Stimulated activated naive CD8-positive, alpha-beta T cell treated with anti-CD3 and anti-CD28 coated beads, Interleukin-15, Interleukin-2, amounts not matched to agents 100 ng/mL and 50 ng/mL, for 24 hours (primary cell): ENCODE results near the gene ABLIM2.

Experiments
- H3K27ac Mint-ChIP-seq: one replicate; pipeline ENCODE4 v1.8.0; 2021; ENCODE audit warnings: mild to moderate bottlenecking, mixed read lengths
- H3K27me3 Mint-ChIP-seq: one replicate; pipeline ENCODE4 v1.8.0; 2021; ENCODE audit warnings: mixed read lengths
- H3K36me3 Mint-ChIP-seq: one replicate; pipeline ENCODE4 v1.8.0; 2021; ENCODE audit warnings: low read depth, mixed read lengths
- H3K4me1 Mint-ChIP-seq: one replicate; pipeline ENCODE4 v1.8.0; 2021; ENCODE audit warnings: low read depth, mixed read lengths
- H3K4me3 Mint-ChIP-seq: one replicate; pipeline ENCODE4 v1.8.0; 2021; ENCODE audit warnings: mild to moderate bottlenecking, mixed read lengths
- H3K9me3 Mint-ChIP-seq: one replicate; pipeline ENCODE4 v1.8.0; 2021; ENCODE audit warnings: mixed read lengths

The ABLIM2 gene

DNA sequence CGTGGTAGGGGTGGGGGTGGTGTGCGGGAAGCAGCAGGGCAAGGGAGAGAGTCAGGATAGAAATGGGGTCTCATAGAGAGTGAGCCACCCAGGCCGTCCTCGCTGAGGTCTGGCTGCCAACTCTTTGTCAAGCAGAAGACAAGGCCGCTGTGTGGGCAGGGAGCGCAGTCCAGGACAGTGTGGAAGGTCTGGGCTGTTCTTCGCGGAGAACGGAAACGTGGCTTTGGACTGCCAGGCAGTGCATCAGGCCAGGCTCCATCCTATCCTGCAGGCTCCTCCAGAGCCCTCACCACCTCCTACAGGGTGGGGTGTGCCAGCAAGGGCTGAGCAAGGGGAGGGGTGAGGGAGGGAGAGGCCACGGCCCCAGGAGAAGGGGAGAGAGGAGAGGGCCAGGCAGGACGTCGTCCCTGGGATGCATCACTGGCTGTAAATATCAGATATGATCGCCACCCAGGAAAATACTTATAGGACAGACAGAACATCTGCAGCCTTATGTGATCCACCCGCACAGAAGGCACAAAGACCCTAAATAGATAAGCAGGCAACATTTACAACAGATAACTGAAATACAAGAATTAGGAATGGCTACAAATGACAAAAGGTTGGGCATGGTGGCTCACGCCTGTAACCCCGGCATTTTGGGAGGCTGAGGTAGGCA is 85.3 kb downstream of the ABLIM2 start:
- no peaks in the 10 kb centered on the region for H3K9me3 Mint-ChIP-seq
- H3K4me1 Mint-ChIP-seq, result no peaks in the 10 kb centered on the region

DNA sequence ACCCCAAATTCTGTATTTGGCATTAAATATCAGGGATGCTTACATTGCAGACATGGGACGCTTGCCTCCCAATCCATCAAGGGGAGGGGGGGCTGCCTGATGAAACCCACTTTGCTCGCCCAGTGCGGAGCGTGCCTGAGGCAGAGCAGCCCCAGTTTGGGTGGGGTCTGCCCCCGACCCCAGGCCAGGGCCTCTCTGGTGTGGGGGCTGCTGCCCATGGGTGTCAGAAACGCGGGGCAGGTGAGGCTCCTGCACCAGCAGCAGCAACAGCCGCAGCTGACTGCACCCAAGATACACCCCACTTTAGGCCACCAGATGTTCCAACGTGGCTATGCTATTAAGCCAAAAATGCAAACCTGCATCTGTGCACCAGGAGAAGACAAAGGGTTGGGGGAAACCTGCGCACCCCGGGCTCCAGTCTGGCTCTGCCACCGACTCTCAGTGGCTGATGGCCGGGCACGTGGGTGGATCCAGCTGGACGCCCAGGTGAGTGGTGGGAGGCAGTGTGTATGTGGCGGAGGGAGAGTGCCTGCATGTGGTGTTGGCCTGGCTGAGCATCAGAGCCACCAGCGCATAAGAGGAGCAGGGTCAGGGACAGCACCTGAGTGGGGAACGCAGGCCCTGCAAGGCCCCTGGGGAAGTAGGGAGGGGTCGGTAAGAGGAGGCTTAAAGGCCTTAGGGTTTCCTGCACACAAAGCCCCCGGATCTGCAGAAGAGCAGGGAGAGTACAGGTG is 86.2 kb downstream of the ABLIM2 start:
- no peaks in the 10 kb centered on the region for H3K9me3 Mint-ChIP-seq
- H3K36me3 Mint-ChIP-seq, result no peaks in the 10 kb centered on the region
- no peak overlapping the region for H3K27ac Mint-ChIP-seq
- no peak overlapping the region for H3K4me3 Mint-ChIP-seq
- no peaks in the 10 kb centered on the region for H3K4me1 Mint-ChIP-seq
- peaks cover 6% of the 10 kb centered on the region for H3K27me3 Mint-ChIP-seq

More for the DNA sequence above, 85.3 kb downstream of the ABLIM2 start:
- Mint-ChIP-seq H3K27ac (no peak overlapping the region), H3K36me3 (no peaks in the 10 kb centered on the region), H3K27me3 (peaks cover 6% of the 10 kb centered on the region), H3K4me3 (no peak overlapping the region)

DNA sequence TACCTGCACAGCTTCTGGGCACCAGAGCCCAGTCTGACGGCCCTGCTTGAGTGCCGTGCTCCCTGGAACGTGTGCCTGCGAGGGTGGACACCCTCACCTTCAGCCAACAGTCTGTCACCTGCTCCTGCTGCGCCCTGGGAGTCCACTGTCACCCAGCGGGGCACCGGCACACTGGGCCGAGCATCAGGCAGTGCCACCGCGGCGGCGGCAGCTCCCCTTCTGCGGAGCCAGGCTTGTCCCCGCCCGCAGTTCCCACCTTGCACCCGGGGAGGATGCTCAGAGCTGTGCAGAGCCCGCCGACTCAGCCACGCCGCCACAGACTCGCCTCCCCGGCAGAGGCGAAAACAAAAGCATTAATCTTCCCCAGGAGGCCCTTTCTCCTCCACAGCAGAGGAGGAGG is 86.8 kb downstream of the ABLIM2 start:
- peaks cover 6% of the 10 kb centered on the region for H3K27me3 Mint-ChIP-seq
- H3K4me3 Mint-ChIP-seq, result no peak overlapping the region
- H3K9me3 Mint-ChIP-seq, result no peaks in the 10 kb centered on the region
- no peak overlapping the region for H3K27ac Mint-ChIP-seq
- no peaks in the 10 kb centered on the region for H3K36me3 Mint-ChIP-seq
- no peaks in the 10 kb centered on the region for H3K4me1 Mint-ChIP-seq

DNA sequence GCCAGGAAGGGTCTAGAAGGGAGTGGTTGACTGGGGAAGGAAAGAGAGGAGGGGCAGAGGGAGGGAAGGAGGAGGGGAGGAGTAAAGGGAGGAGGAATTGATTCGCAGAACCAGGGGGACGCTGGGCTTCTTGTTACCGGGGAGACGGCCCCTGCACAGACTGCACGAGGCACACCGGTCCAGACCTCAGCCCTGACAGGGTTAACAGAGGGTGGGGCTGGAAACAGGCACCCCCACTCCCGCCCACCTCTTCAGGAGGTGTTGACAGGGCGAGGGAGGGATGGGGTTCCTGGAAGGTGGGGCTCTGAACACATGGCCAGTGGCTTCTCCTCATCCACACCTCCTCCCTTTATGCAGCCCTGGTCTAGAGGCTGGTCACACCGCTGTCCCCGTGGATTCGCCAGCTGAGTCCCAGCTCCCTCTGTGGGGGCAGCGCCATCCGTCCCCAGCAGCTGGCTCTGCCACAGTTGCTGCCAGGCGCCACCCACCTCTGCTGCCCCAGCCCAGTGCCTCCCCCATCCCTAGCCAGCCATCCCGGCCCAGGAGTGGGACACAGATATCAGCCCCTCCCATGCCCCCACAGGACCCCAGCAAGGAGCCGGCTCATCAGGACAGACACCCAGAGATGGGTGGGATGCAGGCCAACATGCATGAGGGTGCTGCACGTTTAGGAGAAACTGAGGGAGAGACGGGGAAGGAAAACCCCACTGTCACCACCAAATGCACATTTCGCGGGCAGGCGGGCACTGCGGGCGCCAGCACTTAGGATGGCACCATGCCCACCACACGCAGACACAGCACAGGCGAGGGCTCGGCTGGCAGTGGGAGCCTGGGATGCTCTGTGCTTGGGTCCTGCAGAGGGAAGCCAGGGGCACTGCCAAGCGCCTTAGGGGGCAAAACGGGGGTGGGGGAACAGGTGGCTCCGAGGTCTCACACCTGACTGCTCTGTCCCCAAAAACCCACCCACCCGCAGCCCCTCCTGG is 87.6 kb downstream of the ABLIM2 start:
- H3K9me3 Mint-ChIP-seq, result no peaks in the 10 kb centered on the region
- no peak overlapping the region for H3K27ac Mint-ChIP-seq
- peaks cover 6% of the 10 kb centered on the region for H3K27me3 Mint-ChIP-seq
- no peaks in the 10 kb centered on the region for H3K36me3 Mint-ChIP-seq
- no peaks in the 10 kb centered on the region for H3K4me1 Mint-ChIP-seq
- no peak overlapping the region for H3K4me3 Mint-ChIP-seq

DNA sequence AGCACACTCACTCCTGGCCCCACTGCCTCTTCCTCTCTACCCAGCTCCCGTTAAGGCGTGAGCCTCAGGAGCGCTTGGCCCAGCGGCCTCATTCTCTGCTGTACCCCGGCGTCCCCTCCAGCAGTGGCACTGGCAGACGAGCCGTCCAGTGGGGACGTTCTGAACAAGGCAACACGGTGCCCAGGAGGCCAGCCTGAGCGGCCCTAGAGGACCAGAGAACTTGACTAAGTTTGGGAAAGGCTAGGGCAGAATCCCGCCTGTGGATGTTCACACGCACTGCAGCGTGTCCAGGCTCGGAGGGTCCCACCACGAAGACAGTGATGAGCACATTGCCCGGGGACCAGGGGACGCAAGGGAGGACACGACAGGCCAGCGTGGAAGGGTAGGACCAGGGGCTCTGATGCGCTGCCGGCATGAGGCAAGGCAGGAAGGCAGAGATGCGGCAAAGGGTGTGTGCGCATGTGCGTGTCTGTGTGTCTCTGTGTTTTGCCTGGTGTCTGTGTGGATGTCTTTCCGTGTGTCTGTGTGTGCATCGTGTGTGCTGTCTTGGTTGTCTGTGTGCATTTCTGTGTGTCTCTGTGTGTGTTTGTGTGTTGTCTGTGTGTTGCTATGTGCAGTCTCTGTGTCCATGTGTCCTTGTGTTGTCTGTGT is 89.4 kb downstream of the ABLIM2 start:
- Mint-ChIP-seq H3K9me3 (peaks cover 11% of the 10 kb centered on the region), H3K4me3 (no peak overlapping the region), H3K4me1 (no peaks in the 10 kb centered on the region), H3K36me3 (peaks cover 4% of the 10 kb centered on the region), H3K27ac (no peak overlapping the region), H3K27me3 (peaks cover 6% of the 10 kb centered on the region)

DNA sequence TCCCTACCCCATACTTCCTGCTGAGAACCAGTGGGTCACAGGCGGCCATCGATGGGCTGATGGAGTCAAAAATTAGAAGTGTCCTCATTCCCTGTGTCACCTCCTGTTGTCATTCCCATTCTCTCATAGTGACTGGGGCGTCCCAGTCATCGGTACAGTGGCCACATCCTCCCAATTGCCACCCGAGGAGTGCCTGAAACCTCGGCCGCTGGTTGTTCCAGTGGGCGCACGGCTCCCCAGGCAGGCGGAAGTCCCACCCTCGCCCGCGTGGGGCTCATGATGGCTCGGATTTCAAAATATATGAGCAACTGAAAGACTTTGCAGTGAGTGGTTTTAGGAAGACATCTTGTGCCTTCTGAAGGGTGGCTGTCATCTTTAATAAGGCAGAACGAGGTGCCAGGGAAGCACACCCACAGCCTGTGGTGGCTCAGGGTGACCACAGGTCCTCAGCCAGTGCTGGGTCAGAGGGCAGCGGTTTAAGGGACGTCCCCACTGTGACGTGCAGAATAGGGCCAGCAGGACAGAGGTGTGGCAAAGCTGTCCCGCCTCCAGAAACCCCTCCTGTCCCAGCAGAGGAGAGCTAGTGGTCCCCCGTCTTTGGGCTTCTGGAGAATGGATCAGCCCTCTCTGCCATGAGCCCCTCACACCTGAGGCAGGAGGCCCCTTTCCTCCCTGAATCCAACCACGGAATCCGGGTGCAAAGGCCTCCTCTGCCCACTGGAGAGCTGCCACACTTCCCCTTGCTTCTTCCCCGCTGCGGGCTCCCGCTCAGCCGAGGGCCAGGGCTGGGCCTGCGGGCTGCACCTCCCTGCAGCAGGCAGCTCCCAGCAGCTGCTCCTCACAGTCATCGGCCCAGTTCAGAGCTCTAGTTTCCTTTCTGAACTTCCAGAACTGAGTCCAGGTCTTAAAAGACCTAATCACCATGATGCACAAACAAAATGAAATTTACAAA is 90.4 kb downstream of the ABLIM2 start:
- Mint-ChIP-seq H3K27ac (no peak overlapping the region), H3K36me3 (peaks cover 9% of the 10 kb centered on the region), H3K27me3 (peaks cover 6% of the 10 kb centered on the region), H3K4me3 (no peak overlapping the region), H3K4me1 (no peaks in the 10 kb centered on the region), H3K9me3 (peaks cover 16% of the 10 kb centered on the region)

DNA sequence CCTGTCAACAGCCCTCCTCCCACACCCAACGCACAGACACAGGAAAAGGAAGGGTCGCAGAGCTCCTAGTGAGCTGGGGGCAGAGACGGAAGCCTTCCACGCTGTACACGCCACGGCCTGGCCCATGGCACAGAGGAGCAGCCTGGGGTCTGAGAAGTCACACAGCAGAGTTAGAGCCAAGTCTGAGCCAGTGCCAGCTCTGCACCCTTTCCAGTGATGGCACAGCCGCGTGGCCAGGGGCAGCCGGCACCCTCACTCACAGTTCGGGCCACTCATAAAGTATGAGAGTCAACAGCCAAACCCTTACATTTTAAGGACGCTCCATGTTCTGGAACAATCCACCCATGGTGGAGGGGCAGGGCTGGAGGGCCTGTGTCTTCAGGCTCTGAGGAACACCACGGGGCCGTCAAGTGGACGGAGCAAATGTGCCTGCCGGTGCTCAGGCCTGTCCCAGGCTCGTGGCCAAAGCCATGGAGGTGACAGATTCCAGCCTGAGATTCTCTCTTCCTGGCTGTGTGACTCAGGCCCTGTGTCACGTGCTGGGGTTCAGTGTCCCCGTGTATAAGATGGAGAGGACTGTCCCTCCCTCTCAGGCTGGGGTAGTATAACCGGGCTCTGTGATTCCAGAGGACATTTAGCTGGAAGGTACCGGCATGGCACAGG is 91.2 kb downstream of the ABLIM2 start:
- Mint-ChIP-seq H3K27ac (no peak overlapping the region), H3K4me3 (no peak overlapping the region), H3K4me1 (no peaks in the 10 kb centered on the region), H3K36me3 (peaks cover 9% of the 10 kb centered on the region), H3K9me3 (peaks cover 16% of the 10 kb centered on the region), H3K27me3 (no peaks in the 10 kb centered on the region)

DNA sequence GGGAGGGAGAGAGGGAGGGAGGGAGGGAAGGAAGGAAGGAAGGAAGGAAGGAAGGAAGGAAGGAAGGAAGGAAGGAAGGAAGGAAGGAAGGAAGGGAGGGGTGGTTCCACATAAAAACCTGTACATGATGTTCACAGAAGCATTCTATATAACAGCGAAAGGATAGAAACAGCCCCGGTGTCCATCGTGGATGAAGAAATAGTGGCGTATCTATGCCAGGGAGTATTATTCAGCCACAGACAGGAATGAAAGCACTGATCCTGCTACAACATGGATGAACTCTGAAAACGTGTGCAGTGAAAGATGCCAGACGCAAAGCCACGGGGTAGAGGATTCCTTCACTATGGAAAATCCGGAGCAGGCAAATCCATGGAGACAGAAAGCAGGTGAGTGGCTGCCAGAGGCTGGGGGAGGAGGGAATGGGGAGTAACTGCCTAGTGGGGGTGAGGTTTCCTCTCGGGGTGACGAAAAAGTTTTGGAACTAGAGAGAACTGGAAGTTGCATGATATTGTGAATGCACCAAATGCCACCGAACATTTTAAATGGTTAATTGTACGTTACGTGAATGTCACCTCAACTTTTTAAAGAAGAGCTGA is 92.2 kb downstream of the ABLIM2 start:
- Mint-ChIP-seq H3K4me1 (no peaks in the 10 kb centered on the region), H3K36me3 (peaks cover 9% of the 10 kb centered on the region), H3K27me3 (no peaks in the 10 kb centered on the region), H3K4me3 (no peak overlapping the region), H3K27ac (no peak overlapping the region), H3K9me3 (peaks cover 16% of the 10 kb centered on the region)

DNA sequence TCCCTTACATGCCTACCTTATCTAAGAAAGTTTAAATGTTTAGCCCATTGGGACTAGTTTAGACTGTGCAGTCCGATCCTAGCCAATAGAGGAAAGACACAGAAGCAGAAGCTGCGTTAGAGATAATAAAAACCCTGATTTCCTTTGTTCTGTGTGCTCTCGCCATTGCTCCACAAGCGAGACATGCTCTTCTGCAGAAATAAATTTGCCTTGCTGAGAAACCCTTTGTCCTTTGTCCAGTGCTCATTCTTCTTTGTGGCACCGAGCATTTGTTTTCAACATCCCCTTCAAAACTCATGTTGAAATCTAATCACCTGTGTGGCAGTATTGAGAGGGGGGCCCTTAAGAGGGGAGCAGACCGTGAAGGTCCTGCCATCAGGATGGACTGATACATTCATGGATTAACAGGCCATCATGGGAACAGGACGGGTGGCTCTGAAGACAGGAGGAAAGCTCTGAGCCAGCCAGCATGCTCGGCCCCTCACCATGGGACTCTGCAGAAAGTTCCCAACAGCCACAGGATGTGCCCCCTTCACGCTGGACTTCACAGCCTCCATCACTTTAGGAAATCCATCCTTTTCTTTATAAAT is 94.5 kb downstream of the ABLIM2 start:
- Mint-ChIP-seq H3K27me3 (no peaks in the 10 kb centered on the region), H3K36me3 (peaks cover 9% of the 10 kb centered on the region), H3K9me3 (peaks cover 16% of the 10 kb centered on the region), H3K27ac (no peak overlapping the region), H3K4me1 (no peaks in the 10 kb centered on the region), H3K4me3 (no peak overlapping the region)

DNA sequence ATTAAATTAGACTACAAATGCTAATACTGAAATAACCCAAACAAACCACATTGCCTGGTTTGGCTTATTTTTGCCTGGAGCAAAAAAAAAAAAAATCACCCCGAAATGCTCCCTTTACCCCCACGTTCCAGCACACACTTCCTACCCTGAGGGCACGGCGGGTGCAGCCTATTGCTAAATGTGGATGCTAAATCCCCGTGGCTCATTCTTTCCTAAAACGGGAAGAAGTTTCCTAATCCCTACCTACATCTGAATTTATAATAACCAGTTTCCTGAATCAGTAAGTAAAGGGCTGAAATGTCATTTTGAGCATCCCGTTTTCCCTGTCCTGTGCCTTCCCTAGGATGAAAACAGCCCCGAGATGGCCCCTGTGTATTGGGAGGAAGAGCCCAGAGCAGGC is 97.0 kb downstream of the ABLIM2 start:
- Mint-ChIP-seq H3K36me3 (peaks cover 11% of the 10 kb centered on the region), H3K4me3 (no peak overlapping the region), H3K27ac (no peak overlapping the region), H3K4me1 (no peaks in the 10 kb centered on the region), H3K9me3 (peaks cover 16% of the 10 kb centered on the region), H3K27me3 (no peaks in the 10 kb centered on the region)

DNA sequence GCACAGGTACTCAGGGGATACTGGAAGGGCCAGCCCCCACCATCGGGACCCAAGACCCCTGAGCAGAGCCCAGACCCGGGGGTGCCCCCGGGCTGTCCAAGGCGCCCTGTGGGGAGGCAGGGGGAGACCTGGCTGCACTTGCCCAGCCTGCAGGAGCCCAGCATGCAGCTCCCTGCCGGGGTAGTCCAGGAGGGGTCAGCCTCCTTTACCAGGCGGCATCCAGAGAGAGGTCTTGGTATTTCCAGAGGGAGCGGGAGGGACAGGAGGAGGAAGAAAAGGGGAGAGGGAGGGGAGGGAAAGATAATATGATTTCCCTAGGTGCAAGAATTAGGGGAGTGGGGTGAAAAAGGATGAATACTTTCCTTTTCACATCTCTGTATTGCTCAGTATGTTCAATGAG is 97.5 kb downstream of the ABLIM2 start:
- H3K4me1 Mint-ChIP-seq, result no peaks in the 10 kb centered on the region
- H3K36me3 Mint-ChIP-seq, result peaks cover 11% of the 10 kb centered on the region
- peaks cover 16% of the 10 kb centered on the region for H3K9me3 Mint-ChIP-seq
- H3K27ac Mint-ChIP-seq, result no peak overlapping the region
- no peak overlapping the region for H3K4me3 Mint-ChIP-seq
- no peaks in the 10 kb centered on the region for H3K27me3 Mint-ChIP-seq

DNA sequence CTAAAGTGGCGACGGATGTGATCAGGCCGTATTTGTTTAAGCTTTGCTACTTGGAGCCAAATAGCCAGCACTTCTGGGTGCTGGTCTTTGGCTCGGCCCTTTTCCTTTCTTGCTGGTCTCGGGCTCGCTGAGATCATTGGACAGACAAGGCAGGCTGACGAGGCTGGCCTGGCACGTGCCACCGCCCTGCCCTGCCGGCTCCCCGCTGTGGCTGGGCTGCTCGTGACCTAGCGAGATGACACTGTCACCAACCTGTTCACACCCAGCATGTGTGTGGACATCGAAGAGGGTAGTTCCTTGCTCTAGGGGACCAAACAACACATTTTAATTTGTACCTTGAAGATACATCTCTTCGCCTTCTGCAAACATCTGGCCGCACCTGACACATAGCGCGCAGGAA is 98.0 kb downstream of the ABLIM2 start:
- H3K4me3 Mint-ChIP-seq, result no peak overlapping the region
- no peaks in the 10 kb centered on the region for H3K4me1 Mint-ChIP-seq
- H3K36me3 Mint-ChIP-seq, result peaks cover 11% of the 10 kb centered on the region
- no peaks in the 10 kb centered on the region for H3K27me3 Mint-ChIP-seq
- peaks cover 16% of the 10 kb centered on the region for H3K9me3 Mint-ChIP-seq
- H3K27ac Mint-ChIP-seq, result no peak overlapping the region

DNA sequence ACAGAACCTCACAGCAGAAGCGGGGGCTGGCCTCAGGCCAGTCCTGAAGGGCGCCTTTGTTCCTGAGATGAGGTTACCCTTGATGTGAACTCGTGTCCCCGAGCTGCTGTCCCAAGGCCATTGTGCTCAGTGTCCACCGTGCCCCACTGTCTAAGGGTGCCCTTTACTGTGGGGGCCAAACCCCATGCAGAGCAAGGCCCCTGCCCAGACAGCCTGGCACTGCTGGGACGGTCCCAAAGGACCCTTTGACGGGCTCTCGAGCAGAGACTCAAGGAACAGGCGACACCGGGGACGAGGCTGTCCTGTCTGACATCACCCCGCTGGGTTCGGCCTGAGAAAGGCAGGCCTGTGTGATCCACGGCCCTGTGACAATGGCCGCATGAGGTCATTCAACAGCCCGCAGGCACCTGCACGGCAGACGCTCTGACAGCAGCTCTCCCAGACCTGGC is 100.6 kb downstream of the ABLIM2 start:
- H3K27me3 Mint-ChIP-seq, result no peaks in the 10 kb centered on the region
- peaks cover 3% of the 10 kb centered on the region for H3K9me3 Mint-ChIP-seq
- H3K4me1 Mint-ChIP-seq, result no peaks in the 10 kb centered on the region
- peaks cover 6% of the 10 kb centered on the region for H3K36me3 Mint-ChIP-seq
- no peak overlapping the region for H3K4me3 Mint-ChIP-seq
- H3K27ac Mint-ChIP-seq, result no peak overlapping the region
